CD4-positive, alpha-beta T cell treated with Interleukin-4 for 4 hours (primary cell): ENCODE data around the gene LRRC47.
A peak's percentile ranks its signal among the peaks of the same experiment; 100 is the strongest.
"Not testable (repeated sequence)": the region's sequence is repeated elsewhere in the genome, so short reads cannot be mapped to it uniquely, and the experiment has no call there.

Experiments used
- DNase-seq: peaks from one replicate; pipeline ENCODE4 v3.0.0-alpha.2; 2020

The LRRC47 gene

GRCh38 chr1:3814771-3815561 lies 18.7 kb upstream of the LRRC47 start:
- no peak for DNase-seq

GRCh38 chr1:3814065-3814464 lies 17.8 kb upstream of the LRRC47 start:
- no peak for DNase-seq

GRCh38 chr1:3811595-3811911 lies 15.3 kb upstream of the LRRC47 start:
- DNase-seq, result no peak

GRCh38 chr1:3810149-3810761 lies 14.0 kb upstream of the LRRC47 start:
- peak; percentile 15 for DNase-seq

GRCh38 chr1:3809680-3810079 lies 13.4 kb upstream of the LRRC47 start:
- no peak for DNase-seq

GRCh38 chr1:3807769-3808168 lies 11.5 kb upstream of the LRRC47 start:
- DNase-seq, result no peak

- DNase-seq, result no peak
Observed at GRCh38 chr1:3805038-3805437, 8.7 kb upstream of the LRRC47 start.

- not testable (repeated sequence) for DNase-seq
Observed at GRCh38 chr1:3804627-3804944, 8.3 kb upstream of the LRRC47 start.

- DNase-seq, result no peak
Observed at GRCh38 chr1:3803905-3804626, 7.8 kb upstream of the LRRC47 start.

- DNase-seq, result not testable (repeated sequence)
Observed at GRCh38 chr1:3800795-3801194, 4.5 kb upstream of the LRRC47 start.

GRCh38 chr1:3799976-3800685 lies 3.8 kb upstream of the LRRC47 start:
- no peak for DNase-seq

- no peak for DNase-seq
Observed at GRCh38 chr1:3795453-3796214, 664 bp downstream of the LRRC47 start.

- DNase-seq, result no peak
Observed at GRCh38 chr1:3790952-3791351, 5.3 kb downstream of the LRRC47 start.

- no peak for DNase-seq
Observed at GRCh38 chr1:3790500-3790923, 5.8 kb downstream of the LRRC47 start.

- DNase-seq, result no peak
Observed at GRCh38 chr1:3789421-3790300, 6.6 kb downstream of the LRRC47 start.

GRCh38 chr1:3788756-3789420 lies 7.4 kb downstream of the LRRC47 start:
- no peak for DNase-seq

GRCh38 chr1:3787745-3788605 lies 8.3 kb downstream of the LRRC47 start:
- DNase-seq, result no peak

GRCh38 chr1:3787349-3787715 lies 9.0 kb downstream of the LRRC47 start:
- peak; percentile 4 for DNase-seq

GRCh38 chr1:3786468-3787348 lies 9.6 kb downstream of the LRRC47 start:
- DNase-seq, result no peak
